H1 (cell line): ENCODE data around the gene FOXF2. TPM values are rescaled to one million over a fixed set of nuclear protein-coding genes. Genes with fewer than 3 reads are reported as not detected.

ENCODE experiments used
- CTCF ChIA-PET: fragments of 300-600 bp; sonication (Branson Sonifier 250); formaldehyde crosslinking; loops from one replicate; lab custom pipeline; 2021; ENCODE audit not compliant: partially characterized antibody; lab: Charles Lee
- POLR2A ChIA-PET: fragments of 300-600 bp; sonication (Branson Sonifier 250); formaldehyde crosslinking; loops from one replicate; lab custom pipeline; 2021; ENCODE audit warnings: inconsistent platforms; ENCODE audit not compliant: partially characterized antibody; lab: Charles Lee
- DNase-seq, 2 experiments: peaks; one replicate each; pipeline versions ENCODE4 v3.0.0 to v3.0.0-alpha.2; 2010 to 2022; ENCODE audit warnings: low spot score in 2 of 2, low read depth in 1 of 2, mixed read lengths in 1 of 2
- FAIRE-seq: peaks from 2 replicates; lab custom pipeline; 2011; peaks lifted over from hg19 to GRCh38; lab: Jason Lieb, UNC
- H2AFZ ChIP-seq: 2 replicates; pipeline ENCODE4 v1.8.1; 2012; ENCODE audit warnings: low read length, inconsistent platforms
- H2AK5ac ChIP-seq: 2 replicates; pipeline ENCODE4 v1.6.1; 2013; ENCODE audit warnings: low read depth, low read length
- H2BK120ac ChIP-seq: replicated peaks from 2 replicates; pipeline ENCODE3; 2013; ENCODE audit warnings: low read depth, low read length, inconsistent platforms
- H2BK12ac ChIP-seq: 2 replicates; pipeline ENCODE4 v1.6.1; 2013; ENCODE audit warnings: low read depth, low read length
- H2BK15ac ChIP-seq: 2 replicates; pipeline ENCODE4 v1.6.1; 2013; ENCODE audit warnings: low read length
- H2BK20ac ChIP-seq: 2 replicates; pipeline ENCODE4 v1.6.1; 2013; ENCODE audit warnings: low read length
- H2BK5ac ChIP-seq: 2 replicates; pipeline ENCODE4 v1.6.1; 2013; ENCODE audit warnings: low read depth, low read length
- H3K14ac ChIP-seq: 2 replicates; pipeline ENCODE4 v1.6.1; 2013; ENCODE audit warnings: inconsistent platforms; ENCODE audit not compliant: insufficient read length
- H3K18ac ChIP-seq: 2 replicates; pipeline ENCODE4 v1.6.1; 2013; ENCODE audit warnings: low read length; ENCODE audit errors: extremely low read depth
- H3K23ac ChIP-seq: 2 replicates; pipeline ENCODE4 v1.6.1; 2013; ENCODE audit warnings: inconsistent platforms; ENCODE audit not compliant: insufficient read length
- H3K23me2 ChIP-seq: 2 replicates; pipeline ENCODE4 v1.6.1; 2013; ENCODE audit warnings: low read depth, low read length
- H3K27ac ChIP-seq: 2 replicates; pipeline ENCODE4 v1.6.1; 2011; ENCODE audit warnings: low read depth, low read length, inconsistent platforms
- H3K27me3 ChIP-seq, 4 experiments: replicated peaks in 1 of 4; 1 replicate in 1 of 4; 2 replicates in 3 of 4; pipeline versions ENCODE4 v1.6.1 to v1.8.1; 2011 to 2013; ENCODE audit warnings: low read length in 3 of 4, mild to moderate bottlenecking in 3 of 4, inconsistent platforms in 2 of 4, mixed read lengths in 2 of 4, moderate library complexity in 1 of 4; ENCODE audit not compliant: control insufficient read depth in 3 of 4, insufficient read depth in 3 of 4; ENCODE audit errors: extremely low read depth in 1 of 4
- H3K36me3 ChIP-seq, 4 experiments: 2 replicates each; pipeline versions ENCODE4 v1.6.1 to v1.8.1; 2011 to 2013; ENCODE audit warnings: mild to moderate bottlenecking in 4 of 4, low read length in 3 of 4, moderate library complexity in 2 of 4, control low read depth in 1 of 4, inconsistent platforms in 1 of 4; ENCODE audit not compliant: insufficient read depth in 4 of 4, control insufficient read depth in 2 of 4
- H3K4ac ChIP-seq: replicated peaks from 2 replicates; pipeline ENCODE3; 2013; ENCODE audit warnings: low read length, low read depth, mixed read lengths, inconsistent platforms; ENCODE audit not compliant: insufficient read length
- H3K4me1 ChIP-seq, 4 experiments: replicated peaks in 1 of 4; 1 replicate in 1 of 4; 2 replicates in 3 of 4; pipeline versions ENCODE4 v1.6.1 to v1.8.1; 2011 to 2013; ENCODE audit warnings: low read length in 3 of 4, inconsistent platforms in 2 of 4, mixed read lengths in 1 of 4; ENCODE audit not compliant: insufficient read depth in 4 of 4, control insufficient read depth in 3 of 4
- H3K4me2 ChIP-seq, 2 experiments: 2 replicates each; pipeline versions ENCODE4 v1.6.1 to v1.8.1; 2011 to 2013; ENCODE audit warnings: low read depth in 2 of 2, low read length in 2 of 2, control low read depth in 1 of 2, inconsistent platforms in 1 of 2, mild to moderate bottlenecking in 1 of 2; ENCODE audit not compliant: insufficient read depth in 1 of 2
- H3K4me3 ChIP-seq, 4 experiments: fragments of 200-600, 300-600 bp in 1 of 4; sonication (generic), shearing (Covaris generic), sonication (Bioruptor Twin) in 1 of 4; 2 replicates each; pipeline versions ENCODE4 v1.5.1 to v1.8.1; 2011 to 2016; ENCODE audit warnings: low read length in 4 of 4, low read depth in 3 of 4, control low read depth in 2 of 4, inconsistent platforms in 2 of 4, mild to moderate bottlenecking in 2 of 4, mixed read lengths in 1 of 4, moderate library complexity in 1 of 4; ENCODE audit not compliant: insufficient read depth in 2 of 4; ENCODE audit errors: extremely low read depth in 1 of 4
- H3K56ac ChIP-seq: replicated peaks from 2 replicates; pipeline ENCODE3; 2013; ENCODE audit warnings: low read depth, mild to moderate bottlenecking, mixed read lengths, low read length, inconsistent platforms; ENCODE audit not compliant: insufficient read length
- H3K79me1 ChIP-seq: 2 replicates; pipeline ENCODE4 v1.6.1; 2013; ENCODE audit warnings: low read depth, low read length, control low read depth
- H3K79me2 ChIP-seq, 2 experiments: 2 replicates each; pipeline versions ENCODE4 v1.6.1 to v1.8.1; 2012 to 2013; ENCODE audit warnings: low read length in 2 of 2, mild to moderate bottlenecking in 2 of 2, inconsistent platforms in 1 of 2; ENCODE audit not compliant: insufficient read depth in 2 of 2, control insufficient read depth in 1 of 2
- H3K9ac ChIP-seq, 4 experiments: replicated peaks in 1 of 4; 1 replicate in 1 of 4; 2 replicates in 3 of 4; pipeline versions ENCODE4 v1.6.1 to v1.8.1; 2011 to 2013; ENCODE audit warnings: low read depth in 3 of 4, low read length in 3 of 4, control low read depth in 2 of 4, mild to moderate bottlenecking in 2 of 4, moderate library complexity in 2 of 4, inconsistent platforms in 1 of 4; ENCODE audit errors: extremely low read depth in 1 of 4
- H3K9me3 ChIP-seq, 2 experiments: 2 replicates each; pipeline versions ENCODE4 v1.6.1 to v1.8.1; 2012 to 2013; ENCODE audit warnings: mild to moderate bottlenecking in 2 of 2, moderate library complexity in 2 of 2, control low read depth in 1 of 2, inconsistent platforms in 1 of 2, low read depth in 1 of 2, low read length in 1 of 2, mixed read lengths in 1 of 2; ENCODE audit not compliant: insufficient read depth in 2 of 2
- H4K20me1 ChIP-seq, 2 experiments: replicated peaks in 1 of 2; 2 replicates each; pipeline versions ENCODE3 to v1.8.1; 2011 to 2013; ENCODE audit warnings: inconsistent platforms in 2 of 2, low read length in 2 of 2, mild to moderate bottlenecking in 1 of 2; ENCODE audit not compliant: insufficient read depth in 2 of 2, control insufficient read depth in 1 of 2
- H4K5ac ChIP-seq: 2 replicates; pipeline ENCODE4 v1.6.1; 2013; ENCODE audit warnings: low read length, low read depth, mixed read lengths, inconsistent platforms; ENCODE audit not compliant: insufficient read length
- H4K8ac ChIP-seq: 2 replicates; pipeline ENCODE4 v1.8.0; 2013; ENCODE audit warnings: mild to moderate bottlenecking, moderate library complexity, low read length, inconsistent platforms; ENCODE audit not compliant: insufficient read depth; ENCODE audit errors: extremely low read depth
- H4K91ac ChIP-seq: replicated peaks from 2 replicates; pipeline ENCODE3; 2013; ENCODE audit warnings: low read length, mixed read lengths, inconsistent platforms; ENCODE audit not compliant: insufficient read length
- GTF2F1 ChIP-seq: IDR thresholded peaks from 2 replicates; pipeline ENCODE4 v1.6.1; 2012; ENCODE audit warnings: low read depth, low read length, improper control_type of control experiment, borderline replicate concordance
- HDAC2 ChIP-seq, 2 experiments: fragments of 300-600 bp in 1 of 2; sonication (generic) in 1 of 2; IDR thresholded peaks; 2 replicates each; pipeline ENCODE4 v1.6.1; 2011 to 2012; ENCODE audit warnings: low read depth in 2 of 2, low read length in 2 of 2, mild to moderate bottlenecking in 2 of 2, moderate library complexity in 2 of 2, borderline replicate concordance in 1 of 2, inconsistent platforms in 1 of 2
- JUN ChIP-seq: IDR thresholded peaks from 2 replicates; pipeline ENCODE4 v1.6.1; 2011; ENCODE audit warnings: low read depth, mild to moderate bottlenecking, improper control_type of control experiment, low read length
- KDM4A ChIP-seq: IDR thresholded peaks from one replicate; pipeline ENCODE4 v1.7.1; 2012; ENCODE audit warnings: low read depth, mild to moderate bottlenecking, moderate library complexity, low read length, inconsistent platforms; ENCODE audit not compliant: severe bottlenecking
- NANOG ChIP-seq: IDR thresholded peaks from 2 replicates; pipeline ENCODE4 v1.6.1; 2011; ENCODE audit warnings: low read length, low read depth, mild to moderate bottlenecking, inconsistent platforms; ENCODE audit not compliant: insufficient read depth, poor library complexity, severe bottlenecking
- WGBS, 2 experiments: shearing (Covaris generic) in 1 of 2; methylation state at CpG; one replicate each; pipeline versions ENCODE4 v1.1.6 to v1.1.7; 2013 to 2015; ENCODE audit warnings: low lambda C conversion rate in 2 of 2, mixed read lengths in 2 of 2, inconsistent platforms in 1 of 2, low coverage in 1 of 2, missing lambda C conversion rate in 1 of 2; ENCODE audit not compliant: insufficient replicate concordance in 2 of 2, insufficient coverage in 1 of 2, insufficient read length in 1 of 2; ENCODE audit errors: extremely low coverage in 1 of 2, missing lambda C conversion rate in 1 of 2; 5-methylcytosine and 5-hydroxymethylcytosine counted together
- polyA plus RNA-seq, 7 experiments: library from polyadenylated mRNA; depleted of rRNA in 3 of 7; stranded (reverse) in 5 of 7; unstranded in 2 of 7; fragments of >200 nt in 5 of 7; fragments of 200-250 nt in 2 of 7; gene quantifications; 1 replicate in 5 of 7; 2 replicates in 1 of 7; 4 replicates in 1 of 7; pipeline versions ENCODE4 v1.2.1 to v1.2.3, GENCODE V29; 2011 to 2013; ENCODE audit warnings: missing spikeins in 2 of 7, mixed read lengths in 2 of 7
- total RNA-seq: library from RNA; stranded (reverse); fragmentation: NEBNext Ultra II Directional; extraction: Animal tissue kit (Norgen Biotek cat#: 25700); gene quantifications from 2 replicates; pipeline ENCODE4 v1.2.1, GENCODE V29; 2021

Gene FOXF2
- total and polyA plus RNA-seq, 2 of the 8 experiments (the other 6 are each of a cell fraction or from before 2014, with no cell fraction given) = 0.05 TPM; not detected in 1

GRCh38 chr6:1422290-1422689, 32.9 kb downstream of the FOXF2 start:
- ChIA-PET POLR2A (no interaction called here), CTCF (interaction anchor here (0.5 to 8.6 kb wide), 11 partner anchors 10 to 1123 kb away, joined by 3 to 101 read pairs (median 5); no protein-coding TSS in a partner anchor)
- Histone ChIP-seq H2BK20ac (no peak overlapping the region), H2BK12ac (no peak overlapping the region), H3K79me2 (no peaks in the 10 kb centered on the region), H3K4me2 (no peak overlapping the region), H2AK5ac (no peak overlapping the region), H3K56ac (no peak overlapping the region), H3K23ac (no peak overlapping the region), H3K14ac (no peak overlapping the region), H3K79me1 (no peaks in the 10 kb centered on the region), H3K23me2 (no peaks in the 10 kb centered on the region), H4K91ac (no peak overlapping the region), H3K27ac (no peak overlapping the region), H3K4ac (no peak overlapping the region), H4K5ac (no peak overlapping the region), H2BK5ac (no peak overlapping the region), H3K18ac (no peak overlapping the region), H2BK15ac (no peak overlapping the region), H3K36me3 (no peaks in the 10 kb centered on the region), H3K9me3 (peaks cover 2 to 5% of the 10 kb centered on the region in 2 experiments; a peak in 1 of 4 replicates), H3K9ac (no peak overlapping the region), H2AFZ (no peak overlapping the region), H3K4me3 (no peak overlapping the region), H3K27me3 (peaks cover 0 to 5% (median 0%) of the 10 kb centered on the region in 4 experiments; a peak in 4 of 7 replicates), H2BK120ac (no peak overlapping the region), H4K20me1 (no peaks in the 10 kb centered on the region), H3K4me1 (peaks cover 0 to 3% (median 0%) of the 10 kb centered on the region in 4 experiments; a peak in 1 of 7 replicates), H4K8ac (no peak overlapping the region)
- TF ChIP-seq GTF2F1 (no peak), KDM4A (no peak), NANOG (no peak), HDAC2 (IDR thresholded peaks at IDR 0.05; ENCODE audit: borderline replicate concordance in 1 of 2, low read depth in 2 of 2, low read length in 2 of 2) (no peak), JUN (no peak)
- FAIRE-seq (no peak), DNase-seq (no peak)
- WGBS, 2 experiments = 91% methylated on average over 1 of the region's 1 CpG; no CpG with 5 or more reads in 1 of the 2 experiments
